Pulmonary artery endothelial cell (primary cell): ENCODE measurements around the gene NDEL1. TPM values are rescaled to one million over a fixed set of nuclear protein-coding genes. Genes with fewer than 3 reads are reported as not detected.

ENCODE experiments used
- DNase-seq: peaks from one replicate; pipeline ENCODE4 v3.0.0-alpha.2; 2011; ENCODE audit warnings: low read depth, low spot score
- total RNA-seq: library from RNA; depleted of rRNA; stranded (reverse); fragments of >200 nt; gene quantifications from 2 replicates; pipeline ENCODE4 v1.2.3, GENCODE V29; 2014

The NDEL1 gene
- total RNA-seq, 1 donor from 2014 or later: 33.4 TPM

DNA sequence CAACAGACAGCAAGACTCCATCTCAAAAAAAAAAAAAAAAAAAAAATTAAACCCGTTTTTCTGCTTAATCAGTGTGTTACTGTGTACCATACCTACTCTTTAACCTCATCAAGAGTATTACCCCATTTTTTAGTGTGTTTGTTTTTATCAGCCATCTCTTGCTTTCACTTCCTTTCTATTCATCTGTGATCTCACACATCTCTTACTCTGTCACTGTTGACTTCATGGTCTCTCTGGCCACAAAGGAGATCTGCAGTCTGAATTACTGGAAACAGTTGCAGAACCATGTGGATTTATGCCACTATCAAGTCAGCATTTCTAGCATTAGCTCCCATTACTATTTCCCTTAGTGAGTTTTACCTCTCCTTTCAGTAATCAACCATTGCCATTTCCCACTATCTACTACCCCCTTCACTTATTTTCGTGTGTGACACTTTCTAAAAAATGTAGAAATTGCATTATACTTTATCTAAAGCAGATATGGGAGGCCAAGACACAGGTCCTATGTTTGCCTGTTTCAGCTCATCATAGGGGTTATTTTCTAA lies 20.1 kb downstream of the NDEL1 start:
- no peak for DNase-seq

DNA sequence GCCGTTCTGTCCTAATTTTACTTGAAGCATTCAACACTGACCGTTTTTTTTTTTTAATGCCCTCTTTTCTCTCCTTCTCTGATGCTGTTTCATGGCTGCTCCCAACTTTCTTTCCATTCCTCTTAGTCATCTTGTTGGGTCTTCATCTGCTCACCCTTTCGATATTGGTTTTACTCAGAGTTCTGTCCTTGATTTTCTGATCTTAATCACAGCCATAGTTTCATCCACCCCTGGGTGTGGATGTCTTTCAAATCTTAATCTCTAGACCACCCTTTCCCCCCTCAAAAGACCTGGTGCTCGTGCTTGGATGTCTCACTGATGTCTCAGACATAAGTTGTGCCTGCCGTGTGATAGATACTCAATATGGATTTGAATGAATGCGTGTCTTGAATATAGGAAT lies 22.4 kb downstream of the NDEL1 start:
- DNase-seq: no peak

DNA sequence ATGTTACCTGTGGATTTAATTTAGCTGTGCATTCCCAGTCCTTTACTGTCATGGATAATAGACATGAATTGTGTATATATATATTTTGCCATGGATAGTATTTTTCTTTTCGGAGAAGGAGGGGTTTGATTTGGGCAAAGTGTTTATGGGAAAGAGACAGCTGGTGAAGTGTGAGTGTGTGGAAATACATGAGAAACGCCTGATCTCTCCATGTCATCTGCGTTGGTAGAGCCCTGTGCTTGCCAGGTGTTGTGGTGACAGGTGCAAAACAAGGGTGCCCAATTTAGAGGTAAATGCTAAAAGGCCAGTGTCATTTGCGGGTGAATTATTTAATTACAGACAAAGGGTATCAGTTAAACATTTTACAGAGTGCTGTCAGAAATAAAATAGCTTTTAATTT lies 23.4 kb downstream of the NDEL1 start:
- no peak for DNase-seq

DNA sequence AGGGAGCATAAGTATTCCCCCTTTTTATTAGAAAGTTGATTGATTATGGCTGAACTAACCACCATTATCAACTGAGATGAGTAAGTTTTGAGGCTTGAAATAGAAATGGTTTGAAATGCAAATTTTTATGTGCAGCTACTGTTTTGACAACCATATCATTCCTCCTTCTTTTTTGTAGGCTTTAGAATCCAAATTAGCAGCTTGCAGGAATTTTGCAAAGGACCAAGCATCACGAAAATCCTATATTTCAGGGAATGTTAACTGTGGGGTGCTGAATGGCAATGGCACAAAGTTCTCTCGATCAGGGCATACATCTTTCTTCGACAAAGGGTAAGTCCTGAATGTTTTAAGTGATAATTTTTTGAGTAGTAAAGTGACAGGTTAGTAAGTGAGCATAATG lies 24.1 kb downstream of the NDEL1 start:
- no peak for DNase-seq

DNA sequence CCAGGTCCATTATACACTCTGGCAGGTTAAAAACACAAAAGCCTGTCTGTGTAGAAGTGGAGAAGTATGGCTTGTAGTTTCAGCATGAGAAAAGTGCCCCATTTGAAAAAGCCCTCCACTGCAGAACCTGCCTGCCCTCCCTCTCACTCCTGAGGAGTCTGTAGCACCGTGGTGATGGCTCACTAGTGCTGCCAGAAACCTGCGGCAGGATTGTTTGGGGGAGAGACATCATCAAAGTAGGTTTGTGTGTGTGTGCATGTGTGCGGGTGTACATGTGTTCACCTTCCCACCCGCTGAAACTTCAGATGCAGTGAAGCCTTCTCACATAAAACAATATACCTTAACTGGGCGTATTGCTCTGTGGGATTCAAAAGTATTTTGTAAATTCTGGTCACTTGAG lies 26.9 kb downstream of the NDEL1 start:
- DNase-seq: no peak

DNA sequence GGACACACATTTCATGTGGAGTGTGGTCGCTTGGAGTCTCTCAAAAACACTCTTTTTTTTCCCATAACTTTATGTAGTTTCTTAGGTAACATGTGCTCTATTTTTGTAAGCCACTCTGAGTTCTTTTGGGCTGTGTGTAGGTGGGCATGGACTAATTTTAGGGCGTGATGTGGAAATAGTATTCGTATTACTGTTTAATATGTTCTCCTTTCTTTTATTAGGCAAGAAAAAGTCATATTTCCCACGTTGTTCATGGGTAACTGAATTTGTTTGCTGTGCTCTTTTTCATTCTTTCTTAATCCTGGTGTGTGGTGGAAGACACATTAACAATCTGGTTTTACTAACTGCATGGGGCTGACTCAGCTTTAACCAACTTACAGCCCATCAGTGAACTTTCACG lies 27.4 kb downstream of the NDEL1 start:
- no peak for DNase-seq

DNA sequence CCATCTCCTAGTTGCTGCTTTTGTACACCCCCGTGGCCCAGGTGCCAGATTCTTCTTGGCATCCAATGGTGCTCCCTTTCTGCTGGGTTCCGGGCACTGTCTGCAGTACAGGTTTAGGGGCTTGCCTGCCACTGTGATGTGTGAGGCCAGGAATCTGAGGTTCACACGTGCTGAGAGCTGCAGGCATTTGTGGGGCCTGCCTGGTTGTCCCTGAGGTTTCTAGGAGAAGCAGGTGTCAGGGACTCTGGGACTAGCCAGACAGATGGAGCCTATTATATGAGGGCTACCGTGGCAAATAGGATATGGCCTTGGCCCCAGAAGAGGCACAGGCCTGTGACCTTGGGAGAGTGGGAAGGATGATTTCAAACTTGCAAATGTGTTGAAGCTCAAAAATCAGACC lies 29.3 kb downstream of the NDEL1 start:
- DNase-seq: no peak

DNA sequence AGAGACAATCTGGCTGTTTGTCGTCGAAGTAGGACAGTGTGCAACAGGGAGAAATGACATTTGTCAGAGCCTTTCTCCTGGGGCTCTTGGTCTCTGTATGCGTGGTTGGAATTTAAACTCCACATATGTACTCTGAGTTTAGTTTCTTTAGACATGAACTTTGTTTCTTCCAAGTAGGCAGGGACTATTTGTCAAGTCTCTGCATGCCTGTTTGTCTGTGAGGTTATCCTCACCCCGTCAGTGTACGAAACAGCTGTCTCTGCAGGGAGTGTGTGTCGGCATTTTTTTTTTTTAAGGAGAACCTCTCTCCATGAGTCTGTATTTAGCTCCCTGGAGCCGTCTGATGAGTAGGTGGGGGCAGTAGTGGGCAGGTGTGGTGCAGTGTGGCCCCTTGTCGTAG lies 29.7 kb downstream of the NDEL1 start:
- DNase-seq: no peak

DNA sequence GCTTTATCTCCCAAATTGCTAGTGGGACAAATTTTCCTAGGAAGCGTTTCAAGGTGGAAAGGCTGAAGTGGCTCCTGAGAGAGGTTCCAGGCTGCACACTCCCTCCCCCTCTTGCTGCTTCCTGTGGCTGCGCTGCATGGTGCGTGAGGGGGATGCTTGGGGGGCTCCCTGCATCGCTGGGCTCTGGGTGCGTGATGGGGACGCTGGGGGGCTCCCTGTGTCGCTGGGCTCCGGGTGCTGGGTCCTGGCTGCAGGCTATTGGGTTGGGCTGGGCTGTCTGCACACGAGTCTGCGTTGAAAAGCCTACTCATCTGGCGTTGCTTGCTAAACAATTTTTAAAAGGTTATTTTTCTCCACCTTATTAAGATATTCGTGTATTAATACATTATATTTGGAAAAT lies 30.1 kb downstream of the NDEL1 start:
- no peak for DNase-seq

DNA sequence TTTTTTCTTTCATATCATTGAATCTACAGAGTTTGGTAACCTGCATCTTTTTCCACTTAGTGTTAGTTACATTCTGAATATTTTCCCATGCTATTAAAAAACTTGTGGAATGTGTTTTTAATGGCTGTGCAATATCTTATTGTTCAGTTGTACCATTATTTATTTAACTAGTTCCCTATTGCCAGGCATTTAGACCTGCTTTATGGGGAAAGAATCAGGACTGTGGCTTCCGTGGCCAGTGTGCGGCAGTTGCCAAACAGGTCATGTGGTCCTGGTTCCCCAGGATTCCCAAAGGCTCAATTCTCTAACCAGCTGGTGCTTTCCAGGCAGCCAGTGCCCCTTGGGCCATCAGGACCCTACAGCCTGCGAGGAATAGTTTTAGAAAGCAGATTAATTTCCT lies 30.8 kb downstream of the NDEL1 start:
- DNase-seq: no peak

DNA sequence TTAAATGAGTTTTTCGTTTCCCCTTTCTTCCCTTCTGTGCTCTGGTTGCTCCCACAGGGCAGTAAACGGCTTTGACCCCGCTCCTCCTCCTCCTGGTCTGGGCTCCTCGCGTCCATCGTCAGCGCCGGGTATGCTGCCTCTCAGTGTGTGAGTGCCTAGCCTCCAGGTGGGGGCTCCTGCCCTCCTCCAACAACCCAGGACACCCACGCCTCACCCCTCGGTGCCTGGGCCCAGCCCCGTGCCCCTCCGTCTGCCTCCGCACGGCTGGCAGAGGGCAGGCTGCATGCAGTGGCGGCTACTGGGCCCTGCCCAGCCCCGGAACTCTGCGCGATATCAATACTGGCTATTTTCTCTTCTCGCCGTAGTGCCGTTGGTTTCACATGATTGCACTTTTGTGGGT lies 31.2 kb downstream of the NDEL1 start:
- no peak for DNase-seq

DNA sequence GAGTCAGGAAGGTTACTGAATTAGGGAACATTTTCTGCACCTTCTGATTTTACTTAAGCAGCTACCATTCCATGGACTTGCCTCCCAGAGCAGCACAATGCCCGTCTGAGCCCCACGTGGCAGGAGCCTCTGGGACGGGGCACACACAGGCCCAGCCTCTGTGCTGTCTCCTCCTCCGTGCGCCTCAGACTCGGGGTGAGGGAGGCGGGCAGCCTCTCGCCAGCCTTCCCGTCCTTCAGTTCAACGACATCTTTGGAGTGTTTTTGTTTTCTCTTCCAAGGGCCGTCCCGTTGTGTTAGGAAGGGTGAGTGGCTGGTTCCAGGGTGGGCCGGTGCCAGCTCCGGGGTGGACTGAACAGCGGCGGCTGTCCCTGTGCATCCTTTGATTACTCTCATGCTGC lies 31.8 kb downstream of the NDEL1 start:
- DNase-seq: no peak

DNA sequence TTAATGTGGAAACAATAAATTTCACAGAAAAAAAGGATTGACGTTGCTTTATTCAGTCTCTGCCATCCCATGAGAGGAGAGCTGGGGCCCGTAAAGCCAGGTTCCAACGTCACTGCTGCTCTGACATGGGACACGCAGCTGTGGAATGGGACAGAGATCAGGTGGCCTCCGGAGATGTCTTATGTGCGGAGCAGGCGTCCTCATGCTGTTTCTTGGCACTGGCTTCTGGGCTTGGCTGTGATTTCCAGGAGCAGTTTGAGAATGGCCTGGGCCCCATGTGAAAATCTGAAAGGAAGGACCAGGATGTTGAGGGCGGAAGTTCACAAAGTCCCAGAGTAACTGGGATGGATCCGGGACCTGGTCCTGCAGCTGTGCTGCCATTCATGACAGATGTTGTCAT lies 32.4 kb downstream of the NDEL1 start:
- no peak for DNase-seq

DNA sequence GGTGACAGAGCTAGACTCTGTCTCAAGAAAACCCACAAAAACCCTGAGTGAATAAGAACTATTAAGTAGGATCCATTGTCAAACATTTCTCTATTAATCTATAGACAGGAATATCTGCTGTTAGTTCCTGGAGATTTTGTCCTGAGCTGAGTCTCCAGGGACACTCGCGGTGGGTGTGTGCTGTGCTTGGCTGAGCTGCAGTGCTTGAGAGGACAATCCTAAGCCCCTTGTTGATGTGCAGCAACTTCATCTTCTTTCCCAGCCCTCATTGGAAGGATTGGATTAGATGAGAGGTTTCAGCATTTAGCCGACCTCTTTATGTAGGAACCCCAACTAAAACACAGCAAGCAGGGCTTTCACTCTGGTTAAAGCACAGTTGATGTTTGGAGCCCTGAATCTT lies 33.3 kb downstream of the NDEL1 start:
- DNase-seq: no peak

DNA sequence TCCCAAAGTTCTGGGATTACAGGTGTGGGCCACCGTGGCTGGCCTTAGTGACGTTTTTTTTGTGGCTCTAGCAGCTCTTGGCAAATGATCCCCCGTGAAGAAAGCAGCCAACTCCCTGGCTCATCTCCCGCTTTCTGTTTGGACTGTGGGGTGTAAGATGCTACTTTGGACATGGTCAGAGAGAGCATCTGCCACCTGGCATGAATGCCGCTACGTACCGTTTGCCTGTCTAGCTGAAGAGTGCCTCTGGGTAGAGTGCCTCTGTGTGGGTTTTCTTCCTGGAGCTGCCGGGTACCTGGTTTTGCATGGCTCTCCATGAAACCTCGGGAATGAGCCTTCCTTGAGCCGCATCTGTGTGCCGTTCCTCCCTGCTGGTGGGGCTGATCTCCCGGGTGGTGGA lies 34.3 kb downstream of the NDEL1 start:
- no peak for DNase-seq

DNA sequence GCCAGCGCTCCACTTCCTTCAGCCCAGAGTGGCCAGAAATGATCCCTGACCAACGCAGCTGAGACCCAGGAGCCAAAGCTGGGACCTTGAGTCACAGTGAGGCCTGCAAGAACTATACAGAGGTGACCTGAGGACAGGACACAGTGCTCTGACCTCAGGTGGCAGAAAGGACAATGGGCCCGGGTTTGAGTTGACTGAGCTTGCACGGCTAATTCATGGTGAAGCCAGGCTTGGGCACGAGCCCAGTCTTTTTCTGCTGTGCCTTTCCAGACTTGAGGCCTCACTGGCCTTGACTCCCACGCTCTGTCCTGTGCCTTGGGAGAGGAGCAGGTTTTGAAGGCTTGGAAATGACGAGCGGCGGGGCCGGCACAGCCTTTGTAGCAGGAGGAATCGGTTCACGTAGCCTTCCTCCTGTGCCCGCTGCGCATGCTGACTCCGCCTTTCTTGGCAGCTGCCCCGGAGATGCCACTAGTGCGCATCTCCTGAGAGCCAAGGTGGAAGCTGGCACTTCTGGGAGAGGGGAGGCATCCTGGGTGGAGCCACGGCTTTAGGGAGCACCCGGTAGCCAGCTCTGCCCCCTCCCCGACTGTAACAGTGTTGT lies 34.9 kb downstream of the NDEL1 start:
- no peak for DNase-seq

DNA sequence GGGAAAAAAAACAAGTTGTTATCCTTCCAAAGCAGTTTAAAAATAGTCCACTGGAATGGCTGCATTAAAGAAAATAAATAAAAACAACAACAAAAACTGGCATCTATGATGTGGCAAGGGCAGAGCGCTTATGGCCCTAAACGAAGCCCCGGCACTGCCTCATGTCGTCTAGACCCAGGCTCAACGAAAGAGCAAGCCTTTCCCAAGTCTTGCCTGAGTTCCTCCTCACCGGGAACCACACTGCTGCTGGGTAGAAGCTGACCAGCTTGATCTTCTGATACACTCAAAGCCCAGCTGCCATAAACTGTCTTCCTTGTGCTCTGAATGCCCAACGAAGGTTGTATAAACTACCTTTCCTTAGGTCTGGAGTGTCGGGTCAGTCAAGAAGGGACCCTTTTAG lies 37.0 kb downstream of the NDEL1 start:
- no peak for DNase-seq

DNA sequence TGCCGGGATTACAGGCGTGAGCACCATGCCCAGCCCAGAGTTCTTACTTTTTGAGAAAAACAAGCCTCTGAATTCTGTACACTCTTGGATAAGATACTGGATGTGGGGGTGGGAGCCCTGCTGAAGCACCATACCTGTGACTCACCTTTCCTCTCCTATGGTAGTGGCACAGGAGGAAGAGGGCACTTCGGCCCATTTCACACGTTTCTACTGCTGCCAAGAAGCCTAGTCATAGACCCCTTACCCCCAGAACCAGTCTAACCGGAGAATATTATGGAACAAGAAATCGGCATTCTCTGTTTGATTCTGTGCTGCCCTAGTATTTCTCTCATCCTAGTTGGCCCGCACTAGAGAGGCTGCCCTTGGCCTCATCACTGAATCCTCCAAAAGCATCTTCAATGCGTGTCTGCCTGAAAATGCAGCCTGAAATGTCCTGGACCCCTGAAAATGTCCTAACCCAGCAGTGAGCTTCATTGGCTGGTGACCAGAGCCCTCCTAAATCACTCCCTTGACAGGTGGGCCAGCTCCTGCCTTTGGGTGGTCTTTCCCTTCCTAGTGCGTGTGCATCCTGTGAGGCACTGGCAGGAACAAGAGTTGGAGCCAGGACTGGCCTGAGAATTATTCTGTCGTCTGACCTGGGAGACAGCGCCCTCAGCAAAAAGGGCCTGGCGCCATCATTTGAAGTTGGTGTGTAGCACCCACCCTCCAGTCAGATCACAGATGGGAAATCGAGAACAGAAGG lies 37.9 kb downstream of the NDEL1 start:
- no peak for DNase-seq

DNA sequence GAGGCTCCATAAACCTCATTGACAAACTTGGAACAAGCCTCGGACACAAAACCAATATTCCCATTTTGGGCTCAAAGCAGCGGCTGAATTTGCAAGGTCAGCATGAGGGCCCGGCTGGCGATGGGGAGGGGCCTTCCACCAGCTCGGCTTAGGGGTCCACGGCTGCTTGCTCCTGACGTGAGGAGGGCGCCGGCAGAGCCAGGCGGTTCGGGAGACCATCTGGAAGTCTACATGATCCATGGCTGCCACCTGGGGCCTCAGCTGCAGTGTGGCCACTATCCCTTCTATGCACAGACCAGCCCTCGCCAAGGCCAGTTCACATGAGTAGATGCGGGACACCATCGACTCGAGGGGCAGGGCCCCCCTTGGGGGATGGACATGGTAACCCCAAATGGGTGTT lies 39.1 kb downstream of the NDEL1 start:
- DNase-seq: no peak

DNA sequence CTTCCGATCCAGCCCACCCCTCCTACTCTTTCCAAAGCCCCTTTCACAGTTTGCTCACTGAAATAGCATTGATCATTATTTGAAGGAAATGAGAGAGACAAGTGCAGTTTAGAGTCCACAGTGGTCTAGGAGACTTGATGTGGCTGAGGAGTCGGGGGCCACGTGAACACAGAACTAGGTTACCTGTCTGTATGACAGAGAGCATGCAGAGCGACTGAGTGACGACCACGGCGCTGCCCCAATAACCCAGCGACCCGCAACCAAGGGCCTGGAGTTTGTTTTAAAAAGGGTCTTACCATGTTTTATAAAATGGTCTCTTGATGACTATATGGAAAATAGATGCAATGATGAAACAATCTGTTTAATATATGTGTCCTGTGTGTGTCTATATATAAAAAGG lies 39.5 kb downstream of the NDEL1 start:
- no peak for DNase-seq

DNA sequence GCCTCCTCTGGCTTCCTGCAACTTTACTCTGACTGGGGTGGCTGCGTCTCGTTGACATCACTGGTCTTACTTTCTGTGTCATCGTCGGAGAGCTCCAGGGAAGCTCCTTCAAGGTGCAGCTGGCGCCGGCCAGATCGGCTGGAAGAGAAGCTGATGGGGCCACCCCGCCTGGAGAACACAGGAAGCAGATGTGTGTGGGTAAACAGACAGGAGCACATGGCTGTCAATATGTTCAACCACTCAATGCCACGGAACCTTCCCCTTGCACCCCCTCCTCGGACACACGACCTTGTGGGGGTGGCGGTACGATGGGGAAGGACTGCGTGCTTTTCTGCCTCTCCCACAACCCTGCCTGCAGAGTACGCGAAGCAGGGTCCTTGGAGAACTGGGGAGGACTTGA lies 40.1 kb downstream of the NDEL1 start:
- no peak for DNase-seq

DNA sequence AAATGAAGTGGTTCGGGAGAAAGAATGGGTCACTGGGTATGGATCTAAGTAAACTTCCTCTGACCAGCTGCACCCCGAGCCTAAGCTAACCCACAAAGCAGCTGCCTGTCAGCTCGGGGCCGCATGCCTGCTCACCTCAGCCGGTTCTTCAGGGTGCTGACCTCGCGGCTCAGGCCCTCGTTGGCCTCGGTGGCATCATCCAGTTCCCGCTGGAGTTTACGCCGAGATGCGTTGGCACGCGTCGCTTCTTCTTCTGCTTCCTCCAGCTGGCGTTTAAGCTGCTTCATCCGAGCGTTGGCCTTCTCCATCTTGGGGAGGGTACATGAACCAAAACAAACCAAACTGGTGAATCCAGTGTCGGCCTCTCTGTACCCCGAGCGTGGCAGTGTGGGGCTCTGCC lies 41.1 kb downstream of the NDEL1 start:
- no peak for DNase-seq

DNA sequence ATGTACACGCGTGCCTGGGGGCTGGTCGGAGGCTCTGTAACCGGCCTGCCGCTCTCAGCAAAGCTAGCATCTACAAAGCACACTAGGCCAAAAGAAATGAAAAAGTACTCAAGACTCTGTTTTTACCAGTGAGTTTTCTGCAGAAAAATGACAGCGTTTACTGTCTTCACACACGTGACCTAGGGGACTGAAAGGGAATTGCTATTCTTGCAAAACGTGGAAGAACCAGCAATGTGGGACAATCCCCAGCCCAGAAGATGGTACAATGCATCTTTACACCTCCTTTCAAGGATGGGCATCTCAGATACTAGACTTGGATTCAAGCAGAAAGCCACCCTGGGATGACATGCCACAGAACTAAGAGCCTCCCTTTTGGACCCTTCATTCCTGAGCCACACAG lies 41.5 kb downstream of the NDEL1 start:
- no peak for DNase-seq
